GM19438 (cell line): ENCODE data around the gene SLX4.
"Not testable (repeated sequence)": the region's sequence is repeated elsewhere in the genome, so short reads cannot be mapped to it uniquely, and the experiment has no call there.

Experiments used
- ATAC-seq: cut with Tn5 transposase; IDR thresholded peaks from one replicate; pipeline ENCODE4 v1.9.1; 2021; ENCODE audit warnings: low read depth; ENCODE audit not compliant: unreplicated experiment

Gene SLX4

DNA sequence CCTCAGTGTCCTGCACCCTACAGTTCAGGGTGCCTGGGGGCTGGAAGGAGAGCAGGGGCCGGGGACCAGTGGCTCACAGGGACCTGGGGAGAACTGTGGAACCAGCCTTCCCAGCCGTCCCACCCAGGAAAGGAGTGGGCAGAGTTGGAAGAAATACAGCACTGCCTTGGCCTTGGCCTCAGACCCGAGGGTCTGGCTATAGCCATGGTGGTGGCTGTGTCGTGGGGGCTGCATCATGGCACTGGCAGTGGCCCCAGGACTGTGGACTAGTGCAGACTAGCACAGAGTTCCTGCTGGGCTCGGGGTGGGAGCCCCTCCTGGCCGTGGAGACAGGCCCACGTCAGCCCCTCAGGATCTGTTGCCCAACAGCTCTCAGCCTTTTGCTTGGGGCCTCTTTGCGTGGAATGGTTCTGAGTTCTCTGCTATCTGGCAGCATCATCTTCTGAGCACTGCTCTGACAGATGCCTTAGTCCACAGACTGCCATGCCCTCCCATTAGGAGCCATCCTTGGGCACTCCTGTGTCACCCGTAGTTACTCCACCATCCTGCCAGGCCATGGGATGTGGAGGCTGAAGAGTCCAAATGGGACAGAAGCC is 30.5 kb upstream of the SLX4 start:
- ATAC-seq, result no peak

DNA sequence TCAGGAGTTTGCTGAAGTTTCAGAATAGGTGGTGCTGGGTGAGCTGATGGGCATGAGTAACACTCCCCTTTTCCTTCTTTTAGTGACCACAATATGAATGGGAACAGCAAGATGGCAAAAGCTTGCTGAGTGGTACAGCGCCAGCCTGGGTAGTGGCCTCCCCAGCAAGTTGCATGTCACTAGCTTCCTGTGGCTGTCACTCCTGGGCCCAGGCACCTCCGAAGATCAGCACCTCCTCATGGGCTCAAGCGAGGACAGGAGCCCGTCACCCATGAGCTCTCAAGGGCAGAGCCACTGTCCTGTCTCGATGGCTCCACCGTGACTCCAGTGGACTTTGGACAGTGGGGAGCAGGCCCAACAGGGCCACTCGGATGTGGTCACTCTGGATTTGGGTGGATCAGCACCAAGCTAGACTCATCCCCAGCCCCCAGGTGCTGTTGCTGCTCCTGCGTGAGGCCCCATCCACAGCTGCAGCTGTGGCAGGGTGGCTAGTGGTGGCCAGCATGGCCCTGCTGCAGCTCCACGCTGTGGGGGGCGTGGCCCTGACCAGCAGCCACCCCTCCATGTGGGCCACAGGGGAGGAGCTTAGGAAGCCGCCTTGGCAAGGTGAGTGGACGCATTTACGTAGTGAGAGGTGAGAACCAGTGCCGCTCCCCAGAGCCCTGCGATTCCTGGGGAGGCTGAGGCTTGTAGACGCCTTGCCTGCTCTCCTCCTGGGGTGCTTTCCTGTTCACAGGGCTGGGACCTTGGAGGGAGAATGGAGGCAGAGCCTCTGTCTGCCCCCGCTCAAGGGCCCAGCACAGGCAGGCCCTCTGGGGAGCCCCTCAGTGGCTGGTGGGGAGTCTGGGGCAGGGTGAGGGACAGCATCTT is 29.5 kb upstream of the SLX4 start:
- ATAC-seq, result no peak

DNA sequence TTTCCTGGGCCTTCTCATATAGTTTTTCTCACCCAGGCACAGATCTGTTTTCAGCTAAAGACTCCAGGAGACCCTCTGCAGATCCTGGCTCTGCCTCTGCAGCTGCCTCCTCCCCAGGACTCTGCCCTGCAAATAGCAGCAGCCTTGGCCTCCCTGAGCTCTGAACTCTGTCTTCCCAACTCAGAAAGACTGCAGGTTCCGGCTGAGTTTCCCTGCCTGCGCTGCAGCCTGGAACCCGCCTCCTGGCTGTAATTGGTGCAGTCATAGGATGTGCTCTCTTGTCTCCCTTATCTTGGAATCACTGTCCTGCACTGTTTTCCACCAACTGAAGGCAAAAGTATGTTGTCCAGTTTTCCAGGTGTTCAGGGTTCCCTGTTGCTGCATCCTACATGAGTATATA is 28.8 kb upstream of the SLX4 start:
- no peak for ATAC-seq

DNA sequence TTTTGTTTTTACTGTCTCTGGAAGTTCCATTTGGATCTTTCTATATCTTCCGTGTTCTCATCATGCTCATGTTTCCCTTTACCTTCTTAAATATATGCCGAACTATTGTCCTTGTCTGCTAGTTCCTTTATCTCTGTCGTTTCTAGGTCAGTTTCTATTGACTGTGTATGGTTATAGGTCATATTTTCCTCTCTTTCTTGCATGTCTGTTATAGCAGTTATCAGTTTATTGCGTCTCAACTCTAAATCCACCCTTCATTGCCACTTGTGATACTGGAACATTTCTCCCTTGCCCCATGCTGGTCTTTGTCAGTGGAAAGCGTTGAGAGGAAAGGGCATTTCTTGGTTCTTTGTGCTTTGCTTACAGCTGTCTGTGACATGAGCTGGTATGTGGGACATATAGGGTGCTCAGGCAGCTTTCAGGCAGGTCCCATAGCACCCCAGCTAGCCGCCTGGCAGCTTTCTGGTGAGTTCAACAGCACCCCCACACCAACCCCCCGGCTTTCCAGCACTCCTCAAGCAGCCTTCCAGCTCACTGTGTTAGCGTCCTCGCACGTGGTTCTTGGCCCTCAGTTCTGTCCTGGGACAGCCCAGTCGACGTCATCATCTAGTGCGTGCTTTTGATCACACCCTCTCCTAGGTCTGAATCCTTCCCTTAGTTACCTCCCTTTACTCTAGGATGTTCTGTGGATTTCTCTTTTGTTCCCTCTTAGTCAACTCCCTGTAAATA is 27.7 kb upstream of the SLX4 start:
- no peak for ATAC-seq

DNA sequence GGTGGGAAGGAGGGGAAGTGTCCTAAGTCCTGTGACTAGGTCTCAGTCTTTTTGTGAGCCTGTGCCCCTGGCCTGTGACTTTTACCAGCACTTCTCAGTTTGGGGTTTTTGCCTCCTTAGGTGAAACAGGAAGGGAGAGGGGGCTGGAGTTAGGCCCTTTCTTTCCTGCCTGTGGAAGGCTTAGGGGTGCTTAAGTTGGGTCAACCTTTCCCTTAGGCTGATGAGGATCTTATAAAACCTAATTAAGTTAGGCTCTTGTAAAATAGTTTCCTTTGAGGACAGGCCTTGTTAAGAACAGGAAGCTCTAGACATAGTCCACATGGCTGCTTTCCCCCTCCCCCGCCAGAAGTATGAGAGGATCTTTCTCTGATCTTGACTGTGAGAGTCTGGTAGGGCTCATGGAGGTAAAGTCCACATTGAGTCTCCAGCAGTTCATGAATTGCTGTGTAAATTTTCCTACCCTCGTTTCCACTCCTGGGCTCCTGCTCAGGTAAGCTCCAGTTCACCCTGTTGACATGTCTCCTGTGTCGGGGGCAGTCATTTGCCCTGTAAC is 26.0 kb upstream of the SLX4 start:
- ATAC-seq, result no peak

DNA sequence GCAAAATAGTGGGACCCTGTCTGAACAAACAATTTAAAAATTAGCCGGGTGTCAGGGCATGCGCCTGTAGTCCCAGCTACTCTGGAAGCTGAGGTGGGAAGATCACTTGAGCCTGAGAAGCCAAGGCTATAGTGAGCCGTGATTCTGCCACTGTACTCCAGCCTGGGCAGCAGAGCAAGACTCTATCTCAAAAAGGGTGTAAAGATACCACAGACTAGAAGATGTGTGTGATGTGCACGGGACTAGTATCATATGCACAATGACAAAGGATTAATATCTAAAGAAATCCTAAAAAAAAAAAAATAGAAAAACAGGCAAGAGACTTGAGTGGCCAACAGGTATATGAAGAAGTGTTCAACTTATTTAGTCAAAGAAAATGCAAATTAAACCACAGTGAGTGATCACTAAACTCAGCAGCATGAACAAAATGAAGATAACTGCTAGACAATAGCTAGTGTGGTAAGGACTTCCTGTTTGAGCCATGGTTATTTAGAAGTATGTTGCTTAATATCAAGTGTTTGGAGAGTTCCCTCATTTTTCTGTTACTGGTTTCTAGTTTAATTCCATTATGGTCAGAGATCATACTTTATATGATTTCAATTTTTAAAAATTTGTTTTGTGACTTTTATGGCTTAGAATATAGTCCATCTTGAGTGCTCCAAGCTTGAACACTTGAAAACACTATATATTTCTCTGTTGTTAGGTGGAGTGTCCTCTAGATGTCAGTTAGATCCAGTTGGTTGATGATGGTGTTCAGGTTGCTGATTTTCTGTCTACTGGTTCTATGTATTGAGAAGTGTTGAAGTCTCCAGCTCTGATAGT is 14.7 kb upstream of the SLX4 start:
- ATAC-seq, result no peak

DNA sequence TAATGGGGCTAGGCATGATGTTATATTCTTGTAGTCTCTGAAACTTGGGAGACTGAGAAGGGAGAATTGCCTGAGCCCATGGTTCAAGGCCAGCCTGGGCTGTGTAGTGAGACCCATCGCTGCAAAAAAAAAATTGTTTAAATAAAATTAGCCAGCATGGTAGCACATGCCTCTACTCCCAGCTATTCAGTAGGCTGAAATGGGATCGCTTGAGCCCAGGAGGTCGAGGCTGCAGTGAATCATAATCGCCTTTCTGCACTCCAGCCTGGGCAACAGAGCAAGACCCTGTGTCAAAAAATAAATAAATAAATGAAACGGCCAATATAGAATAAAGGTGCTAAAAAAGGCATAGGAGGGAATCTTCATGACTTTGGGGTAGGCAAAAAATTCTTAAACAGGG is 13.9 kb upstream of the SLX4 start:
- no peak for ATAC-seq

DNA sequence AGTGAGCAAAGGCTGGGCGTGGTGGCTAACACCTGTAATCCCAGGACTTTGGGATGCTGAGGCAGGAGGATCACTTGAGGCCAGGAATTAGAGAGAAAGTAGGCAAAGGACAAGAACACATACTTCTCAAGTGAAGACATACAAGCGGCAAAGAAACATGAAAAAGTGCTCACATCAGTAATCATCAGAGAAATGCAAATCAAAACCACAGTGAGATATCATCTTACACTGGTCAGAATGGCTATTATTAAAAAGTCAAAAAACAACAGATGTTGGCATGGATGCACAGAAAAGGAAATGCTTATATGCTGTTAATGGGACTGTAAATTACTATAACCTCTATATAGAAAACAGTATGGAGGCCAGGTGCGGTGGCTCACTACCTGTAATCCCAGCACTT is 12.2 kb upstream of the SLX4 start:
- ATAC-seq, result no peak

DNA sequence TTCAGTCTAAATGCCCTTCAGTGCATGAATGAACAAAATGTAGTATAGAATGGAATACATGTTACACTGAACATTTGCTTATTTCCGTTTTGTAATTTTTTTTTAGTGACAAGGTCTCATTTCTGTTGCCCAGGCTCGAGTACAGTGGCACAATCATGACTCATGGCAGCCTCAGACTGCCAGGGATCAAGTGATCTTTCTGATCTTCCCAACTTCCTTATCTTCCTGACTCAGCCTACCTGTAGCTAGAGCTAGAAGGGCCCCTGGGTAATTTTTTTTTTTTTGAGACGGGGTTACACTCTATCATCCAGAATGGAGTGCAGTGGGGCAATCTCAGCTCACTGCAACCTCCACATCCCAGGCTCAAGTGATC is 7.3 kb upstream of the SLX4 start:
- no peak for ATAC-seq

DNA sequence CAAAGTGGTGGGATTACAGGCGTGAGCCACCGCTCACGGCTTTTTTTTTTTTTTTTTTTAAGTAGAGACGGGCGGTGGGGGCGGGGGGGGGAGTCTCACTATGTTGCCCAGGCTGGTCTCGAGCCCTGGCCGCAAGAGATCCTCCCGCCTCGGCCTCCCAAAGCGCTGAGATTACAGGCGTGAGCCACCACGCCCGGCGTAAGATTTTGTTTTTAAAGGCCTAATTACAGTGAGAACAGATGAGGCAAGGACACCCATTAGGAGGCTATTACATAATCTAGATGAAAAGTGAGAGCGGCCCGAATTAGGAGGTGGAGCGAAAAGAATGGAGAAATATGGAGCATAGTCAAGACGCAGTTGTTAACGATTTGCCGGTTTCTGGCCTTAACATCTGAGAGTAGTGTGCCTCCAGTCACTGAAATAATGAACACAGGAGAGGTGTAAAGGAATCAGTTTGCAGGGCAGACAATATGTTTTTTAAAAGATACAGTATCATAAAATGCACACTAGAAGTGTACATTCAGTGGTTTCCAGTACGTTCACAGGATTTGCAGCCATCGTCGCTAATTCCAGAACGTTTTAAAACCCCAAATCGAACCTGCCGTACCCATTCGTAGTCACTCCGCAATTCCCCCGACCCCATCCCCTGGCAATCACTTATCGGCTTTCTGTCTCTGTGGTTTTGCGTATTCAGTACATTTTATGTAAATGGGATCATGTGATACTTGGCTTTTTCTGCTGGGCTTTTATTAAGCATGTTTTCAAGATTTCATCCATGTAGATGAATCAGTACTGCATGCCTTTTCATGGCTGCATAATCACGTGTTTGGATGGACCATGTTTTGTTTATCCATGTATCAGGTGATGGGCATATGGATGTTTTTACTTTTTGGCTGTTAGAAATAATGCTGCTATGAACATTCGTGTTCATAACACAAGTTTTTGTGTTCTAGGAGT is 1.4 kb upstream of the SLX4 start:
- no peak for ATAC-seq

DNA sequence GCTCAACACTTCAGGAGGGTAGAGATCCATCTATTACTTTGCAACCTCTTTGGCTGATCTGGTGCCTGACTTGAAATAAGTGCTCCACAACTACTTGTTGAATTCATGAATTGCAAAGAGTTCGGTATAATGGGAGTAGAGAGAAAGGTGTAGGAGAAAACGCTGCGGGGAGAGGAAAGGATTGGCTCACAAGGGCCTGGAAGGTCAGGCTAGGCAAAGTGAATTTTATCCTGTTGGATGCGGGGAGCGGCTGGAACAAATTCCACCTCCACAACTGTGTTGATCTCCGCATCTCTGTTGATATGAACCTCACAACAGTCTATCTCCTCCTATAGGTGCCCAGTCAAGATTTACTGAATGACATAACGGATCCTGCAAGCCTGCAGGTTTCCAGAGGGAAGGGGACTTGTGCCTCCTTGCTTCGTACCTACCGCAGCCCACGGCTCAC is 684 bp downstream of the SLX4 start:
- ATAC-seq, result no peak

DNA sequence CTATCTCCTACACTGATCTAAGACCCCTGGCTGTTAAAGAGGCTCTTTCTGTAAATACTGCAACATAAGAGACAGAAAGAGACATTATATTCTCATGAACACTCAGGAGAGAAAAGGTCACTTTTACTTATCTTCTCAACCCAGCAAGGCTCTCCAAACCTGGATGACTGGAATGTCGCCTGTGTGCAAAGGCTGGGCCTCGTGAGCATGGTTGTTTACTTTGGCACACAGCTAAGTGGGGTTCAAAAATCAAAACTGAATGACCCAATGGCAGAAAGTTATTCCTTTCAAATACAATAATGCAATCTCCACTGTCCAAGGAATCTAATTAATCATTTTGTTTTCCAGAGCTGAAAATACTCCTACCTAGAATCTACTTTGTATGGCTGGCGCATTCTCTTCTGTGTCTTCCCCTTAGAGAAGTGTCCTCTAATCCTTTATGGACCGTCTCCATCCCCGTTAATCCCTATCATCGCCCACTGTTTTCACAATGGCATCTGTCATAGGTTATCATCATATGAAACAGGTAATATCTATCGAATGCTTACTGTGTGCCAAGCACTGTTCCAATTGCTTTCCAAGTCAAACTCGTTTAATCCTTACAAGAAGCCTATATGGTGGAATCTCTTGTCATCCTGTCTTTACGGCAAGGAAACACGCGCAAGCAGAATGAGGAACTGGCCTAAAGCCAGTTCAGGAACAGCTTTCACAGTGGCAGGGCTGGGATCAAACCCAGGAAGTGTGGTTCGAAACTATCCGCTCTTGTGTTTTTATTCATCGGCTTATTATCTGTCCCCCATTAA is 1.3 kb downstream of the SLX4 start:
- no peak for ATAC-seq

DNA sequence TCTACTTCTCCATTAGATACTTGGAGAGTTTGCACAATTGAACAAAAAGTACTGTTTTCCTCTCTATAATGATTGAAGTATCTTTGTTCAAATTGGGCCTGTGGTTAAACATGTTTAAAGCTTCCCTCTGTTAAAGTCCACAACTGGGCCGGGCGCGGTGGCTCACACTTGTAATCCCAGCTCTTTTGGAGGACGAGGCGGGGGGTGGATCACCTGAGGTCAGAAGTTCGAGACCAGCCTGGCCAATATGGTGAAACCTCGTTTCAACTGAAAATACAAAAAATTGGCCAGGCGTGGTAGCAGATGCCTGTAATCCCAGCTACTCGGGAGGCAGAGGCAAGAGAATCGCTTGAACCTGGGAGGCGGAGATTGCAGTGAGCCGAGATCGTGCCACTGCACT is 2.4 kb downstream of the SLX4 start:
- ATAC-seq, result not testable (repeated sequence)

DNA sequence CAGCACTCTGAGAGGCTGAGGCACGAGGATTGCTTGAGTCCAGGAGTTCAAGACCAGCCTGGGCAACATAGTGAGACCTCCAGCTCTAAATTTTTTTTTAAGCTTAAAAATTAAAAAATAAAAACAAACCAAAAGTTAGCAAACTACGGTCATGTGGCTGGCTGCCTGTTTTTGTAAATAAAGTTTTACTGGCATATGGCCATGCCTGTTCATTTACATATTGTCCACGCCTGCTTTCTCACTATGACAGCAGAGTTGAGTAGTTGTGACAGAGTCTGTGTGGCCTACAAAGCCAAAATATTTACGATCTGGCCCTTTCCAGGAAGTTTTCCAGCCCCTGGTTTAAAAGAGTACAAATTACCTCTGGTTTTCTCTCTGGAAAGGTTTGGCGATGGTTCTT is 3.3 kb downstream of the SLX4 start:
- no peak for ATAC-seq

DNA sequence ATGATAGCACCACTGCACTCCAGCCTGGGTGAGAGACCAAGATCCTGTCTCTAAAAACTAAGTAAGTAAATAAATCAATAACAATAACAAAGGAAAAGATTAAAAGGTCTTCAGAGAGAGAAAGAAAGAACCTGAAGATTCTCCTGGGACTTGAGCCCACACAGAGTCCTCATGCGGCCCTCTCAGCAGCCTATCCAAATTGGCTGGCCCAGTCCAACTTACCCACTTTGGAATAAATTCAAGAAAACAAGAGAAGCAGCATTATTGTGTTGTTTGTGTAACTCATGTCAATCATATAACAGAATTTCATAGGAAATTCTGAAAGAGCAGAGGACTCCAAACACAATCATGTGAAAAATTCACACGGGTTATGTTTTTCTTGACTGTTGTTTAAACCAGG is 3.8 kb downstream of the SLX4 start:
- no peak for ATAC-seq

DNA sequence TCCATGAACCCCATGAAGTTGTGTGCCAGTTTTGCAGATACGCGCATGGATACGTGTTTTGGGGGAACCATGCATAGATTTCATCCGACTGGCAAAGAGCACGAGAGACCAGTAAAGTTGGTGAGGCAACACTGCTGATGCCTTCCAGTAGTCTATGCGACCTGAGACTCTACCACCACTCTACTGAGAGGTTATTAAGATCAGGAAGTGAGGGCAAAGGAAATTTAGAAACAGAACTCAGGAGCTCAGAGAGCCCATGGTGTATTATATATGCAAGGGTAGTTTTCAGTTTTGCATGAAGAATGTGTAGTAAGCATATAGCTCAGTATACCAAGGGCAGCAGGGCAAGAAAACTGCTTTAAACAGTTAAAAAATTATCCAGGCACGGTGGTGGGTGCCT is 4.2 kb downstream of the SLX4 start:
- ATAC-seq, result no peak

DNA sequence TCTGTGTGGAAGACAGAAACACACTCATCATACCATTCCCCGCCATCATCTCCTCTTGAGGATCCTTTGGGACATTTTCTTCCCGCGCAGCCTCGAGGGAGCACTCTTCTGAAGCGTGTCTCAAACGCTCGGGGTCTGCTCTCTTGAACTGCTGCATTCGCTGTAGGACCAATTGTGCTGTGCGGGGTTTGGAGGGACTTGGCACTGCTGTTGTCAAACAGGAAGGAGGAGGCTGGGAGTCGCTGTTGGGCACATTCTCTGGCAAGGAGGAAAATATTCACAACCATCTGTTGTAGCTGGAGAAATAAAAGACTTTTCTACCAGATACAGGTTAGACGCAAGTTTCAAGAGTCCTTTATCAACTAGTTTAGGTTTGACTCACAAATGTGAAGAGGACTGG is 5.0 kb downstream of the SLX4 start:
- ATAC-seq, result no peak

DNA sequence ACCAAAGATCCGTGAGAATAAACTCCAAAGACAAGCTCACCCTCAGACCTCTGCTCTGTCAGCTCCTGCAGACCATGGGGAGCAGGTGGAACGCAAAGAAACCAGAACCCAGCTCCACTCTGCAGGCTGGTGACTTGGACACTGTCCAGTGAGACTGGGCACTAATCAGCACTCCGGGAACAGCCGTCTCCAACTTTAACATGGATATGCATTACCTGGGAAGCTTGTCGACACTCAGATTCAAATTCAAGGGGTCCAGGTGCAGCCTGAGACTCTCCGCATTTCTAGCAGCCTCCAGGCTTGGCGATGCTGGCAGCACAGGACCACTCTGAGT is 9.1 kb downstream of the SLX4 start:
- no peak for ATAC-seq
